GM19397 (cell line): ENCODE results near the gene CLGN.
"Not testable (repeated sequence)": the region's sequence is repeated elsewhere in the genome, so short reads cannot be mapped to it uniquely, and the experiment has no call there.

Experiments used
- ATAC-seq: cut with Tn5 transposase; IDR thresholded peaks from one replicate; pipeline ENCODE4 v1.9.1; 2021; ENCODE audit warnings: mild to moderate bottlenecking, moderate library complexity; ENCODE audit not compliant: unreplicated experiment

Gene CLGN

DNA sequence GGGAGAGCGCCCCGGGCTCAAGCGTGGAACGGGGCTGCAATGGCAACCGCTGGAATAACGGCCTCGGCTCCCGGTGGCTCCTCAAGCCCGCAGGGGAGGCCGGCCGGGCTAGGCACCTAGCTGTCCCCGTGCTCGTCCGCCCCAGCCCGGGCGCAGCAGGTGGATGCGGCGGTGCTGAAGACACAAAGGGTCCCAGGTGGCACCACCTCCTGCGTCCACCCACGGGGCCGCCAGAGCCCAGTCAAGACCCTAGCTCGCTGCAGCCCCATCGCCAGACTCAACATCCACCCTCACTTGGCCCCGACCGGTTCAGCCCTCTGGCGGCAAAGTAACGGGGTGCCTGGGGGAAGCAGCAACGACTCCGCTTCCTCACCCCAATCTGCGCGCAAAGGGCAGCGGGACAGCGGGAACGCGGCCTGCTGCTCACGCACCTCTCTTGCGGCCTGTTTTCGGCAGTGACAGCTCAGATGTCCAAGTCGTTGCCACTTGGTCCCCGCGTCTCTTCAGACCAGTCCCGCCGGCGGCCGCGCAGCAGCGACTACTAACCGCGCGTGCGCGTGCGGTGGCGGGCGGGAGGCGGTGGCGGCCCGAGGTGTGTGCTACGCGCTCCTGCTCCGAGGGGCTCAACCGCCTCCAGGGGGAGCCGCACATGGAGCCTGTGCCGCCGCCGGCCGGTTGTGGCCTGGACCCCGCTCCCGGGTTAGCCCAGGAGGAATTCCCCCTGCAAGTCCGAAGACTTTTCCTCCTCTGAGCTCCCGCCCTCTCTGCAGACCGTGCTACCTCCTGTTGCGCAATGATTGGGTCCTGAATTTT is at the start of gene CLGN:
CLGN (minus strand) TSS at position 543 of the 813 bp plus-strand sequence. CDS start 14,570 bp downstream, outside the sequence.
- peak; percentile 92 for ATAC-seq

DNA sequence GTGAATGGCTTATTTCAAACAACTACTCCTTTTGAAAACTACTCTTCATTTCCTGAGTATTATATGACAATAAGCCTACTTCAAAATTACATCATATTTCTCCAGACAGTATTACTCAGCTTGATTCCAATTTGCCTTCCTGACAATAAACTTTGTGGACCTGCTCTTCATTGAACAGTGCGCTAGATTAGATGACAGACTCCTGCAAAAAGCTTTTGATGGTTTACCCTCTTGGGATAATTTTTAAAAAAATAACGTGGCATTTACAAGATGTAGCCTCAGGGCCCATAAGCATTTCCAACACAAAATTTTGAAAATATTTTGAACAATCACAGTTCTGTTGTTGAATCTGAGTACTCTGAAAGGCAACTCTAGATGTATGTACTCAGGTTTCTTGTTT is 44.7 kb upstream of the CLGN start:
- no peak for ATAC-seq

DNA sequence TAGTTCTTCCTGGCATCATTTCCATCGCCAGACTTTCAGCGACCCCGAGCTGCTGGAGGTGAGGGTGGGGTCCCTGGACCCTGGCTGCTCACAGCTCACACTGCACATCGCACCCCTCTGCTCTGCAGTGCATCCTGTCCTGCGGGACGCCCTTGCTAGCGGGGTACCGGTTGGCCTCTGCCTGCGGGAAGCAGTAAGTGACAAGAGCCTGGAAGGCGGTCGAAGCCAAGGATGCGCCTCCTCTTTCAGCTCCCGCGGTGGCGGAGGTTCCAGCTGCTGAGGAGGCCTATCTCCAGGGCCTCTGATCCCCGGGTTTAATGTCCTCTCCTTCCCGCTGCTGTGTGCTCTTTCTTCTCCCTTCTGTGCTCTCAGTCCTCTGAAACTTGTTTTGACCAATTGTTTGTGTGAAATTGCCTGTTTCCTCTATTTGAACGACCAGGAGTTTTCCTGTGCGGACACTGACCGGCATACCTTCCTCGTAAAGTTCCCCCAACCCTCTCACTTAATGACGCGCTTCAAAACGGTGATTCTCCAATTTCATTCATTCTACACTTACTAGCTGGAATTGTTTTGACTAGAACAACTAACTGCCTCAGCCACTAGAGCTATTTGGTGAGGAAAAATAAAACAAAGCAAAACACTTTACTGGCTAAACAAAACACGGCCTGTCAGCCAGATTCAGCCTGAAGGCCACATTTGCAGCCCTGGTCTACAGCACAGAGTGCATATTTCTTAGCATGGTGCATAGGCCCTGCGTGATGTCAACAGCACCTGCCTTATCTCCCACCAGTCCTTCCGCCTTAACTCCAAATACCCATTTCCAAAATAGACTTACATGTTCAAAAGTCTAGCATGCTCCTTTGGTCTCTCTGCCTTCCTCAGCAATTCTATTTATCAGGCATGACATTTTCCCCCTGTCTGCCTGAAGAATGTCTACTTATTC is 42.6 kb upstream of the CLGN start:
- ATAC-seq, result no peak

DNA sequence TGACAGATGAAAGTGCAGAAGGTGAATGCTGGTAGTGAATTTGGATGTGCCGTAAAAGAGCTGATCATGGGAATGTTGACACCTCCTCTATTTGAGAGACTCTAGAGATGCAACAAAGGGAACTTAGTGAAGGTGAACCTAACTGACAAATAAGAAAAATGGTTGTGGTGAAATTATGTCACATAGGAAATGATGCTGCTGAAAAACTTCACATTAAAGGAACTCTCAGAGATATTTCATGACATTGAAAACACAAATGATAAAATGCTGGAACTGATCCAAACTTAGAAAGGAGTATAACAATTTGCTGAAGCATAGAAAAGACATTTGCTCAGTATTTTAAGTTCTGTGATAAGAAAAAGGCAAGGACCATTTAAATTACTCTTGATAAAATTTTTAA is 38.7 kb upstream of the CLGN start:
- no peak for ATAC-seq

- no peak for ATAC-seq
These were observed 36.2 kb upstream of the CLGN start for GRCh38 chr4:140463614-140464013.

DNA sequence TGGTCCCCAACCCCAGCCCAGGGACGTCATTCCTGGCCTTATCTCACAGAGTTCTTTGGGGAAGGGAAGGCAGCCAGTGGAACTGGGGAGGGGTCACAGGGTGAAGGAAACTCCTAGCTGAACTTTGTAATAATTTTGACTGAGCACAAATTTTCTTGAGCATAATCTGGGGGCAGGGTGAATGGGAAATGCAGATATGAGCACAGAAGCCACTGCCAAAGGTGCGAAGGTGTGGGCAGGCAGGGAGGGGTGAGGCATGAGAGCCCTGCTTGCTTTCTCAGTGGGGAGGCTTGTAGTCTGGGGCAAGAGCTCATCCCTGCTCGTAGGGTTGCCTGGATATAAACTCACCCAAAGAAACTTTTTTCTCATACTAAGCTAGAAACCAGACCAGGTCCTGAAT is 35.7 kb upstream of the CLGN start:
- no peak for ATAC-seq

DNA sequence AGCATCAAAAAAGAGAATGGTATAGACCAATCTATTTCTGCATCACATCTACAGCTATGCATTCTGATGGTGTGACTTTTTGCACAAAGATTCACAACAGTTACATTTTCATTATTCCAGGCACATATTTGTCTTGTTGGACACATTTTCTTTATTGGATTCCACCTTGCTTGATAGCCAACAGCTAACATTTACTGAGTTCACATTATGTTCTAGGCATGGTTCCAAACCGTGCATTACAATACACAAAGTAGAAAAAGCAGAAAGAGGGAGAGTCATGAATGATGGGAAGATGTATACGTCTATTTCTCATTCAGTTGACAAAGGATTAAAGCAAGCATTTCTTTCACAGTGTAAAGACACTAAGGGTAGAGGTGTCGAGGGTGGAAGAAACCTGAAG is 22.9 kb upstream of the CLGN start:
- no peak for ATAC-seq

DNA sequence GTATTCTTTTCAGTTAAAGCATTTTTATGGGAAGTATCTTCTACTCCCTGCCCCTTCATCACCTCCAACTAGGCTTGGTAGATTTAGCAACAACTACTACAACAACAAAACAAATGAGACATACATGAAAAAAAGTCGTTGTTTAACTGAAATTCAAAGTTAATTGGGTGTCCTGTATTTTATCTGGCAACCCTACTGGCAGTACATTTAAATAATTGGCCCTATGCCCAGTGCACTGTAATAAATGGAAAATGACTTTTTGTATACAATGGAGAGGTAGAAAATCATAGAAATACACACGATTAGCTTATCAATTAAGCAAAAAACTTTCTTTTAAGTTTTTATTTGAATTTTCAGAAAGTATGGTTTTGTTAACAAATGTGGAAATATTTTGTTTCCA is 21.4 kb upstream of the CLGN start:
- ATAC-seq, result no peak

- ATAC-seq, result no peak
These were observed 20.7 kb upstream of the CLGN start for GRCh38 chr4:140448162-140448561.

- ATAC-seq, result not testable (repeated sequence)
These were observed 16.9 kb upstream of the CLGN start for GRCh38 chr4:140444347-140444746.

GRCh38 chr4:140439644-140440142 is 12.2 kb upstream of the CLGN start:
- ATAC-seq, result no peak

GRCh38 chr4:140427919-140428471 is 547 bp upstream of the CLGN start:
- no peak for ATAC-seq

DNA sequence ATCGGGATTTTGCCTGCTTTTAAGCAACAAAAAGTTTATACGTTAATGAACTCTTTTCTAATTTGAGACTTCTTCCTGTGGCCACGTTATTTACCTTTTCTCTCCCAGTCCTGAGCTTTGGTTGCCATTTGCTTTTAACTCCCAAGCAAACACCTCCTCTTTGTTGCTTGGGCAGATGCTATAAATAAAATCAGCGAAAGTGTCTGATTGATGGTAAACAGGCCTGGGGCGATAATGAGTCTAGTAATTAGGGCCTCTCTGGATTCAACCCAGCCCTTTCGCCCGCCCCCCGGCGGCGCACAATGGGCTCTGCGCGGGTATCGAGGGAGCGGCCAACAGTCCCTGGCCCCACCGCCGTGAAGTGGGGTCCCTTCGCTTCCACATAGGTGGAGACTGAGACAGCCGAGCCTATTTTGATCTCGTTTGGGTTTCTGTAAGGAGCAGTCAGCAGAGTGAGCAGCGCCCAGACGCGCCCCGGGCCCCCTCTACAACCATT is 790 bp downstream of the CLGN start:
- peak; percentile 13 for ATAC-seq

- no peak for ATAC-seq
These were observed 4.3 kb downstream of the CLGN start for GRCh38 chr4:140423106-140423505.

DNA sequence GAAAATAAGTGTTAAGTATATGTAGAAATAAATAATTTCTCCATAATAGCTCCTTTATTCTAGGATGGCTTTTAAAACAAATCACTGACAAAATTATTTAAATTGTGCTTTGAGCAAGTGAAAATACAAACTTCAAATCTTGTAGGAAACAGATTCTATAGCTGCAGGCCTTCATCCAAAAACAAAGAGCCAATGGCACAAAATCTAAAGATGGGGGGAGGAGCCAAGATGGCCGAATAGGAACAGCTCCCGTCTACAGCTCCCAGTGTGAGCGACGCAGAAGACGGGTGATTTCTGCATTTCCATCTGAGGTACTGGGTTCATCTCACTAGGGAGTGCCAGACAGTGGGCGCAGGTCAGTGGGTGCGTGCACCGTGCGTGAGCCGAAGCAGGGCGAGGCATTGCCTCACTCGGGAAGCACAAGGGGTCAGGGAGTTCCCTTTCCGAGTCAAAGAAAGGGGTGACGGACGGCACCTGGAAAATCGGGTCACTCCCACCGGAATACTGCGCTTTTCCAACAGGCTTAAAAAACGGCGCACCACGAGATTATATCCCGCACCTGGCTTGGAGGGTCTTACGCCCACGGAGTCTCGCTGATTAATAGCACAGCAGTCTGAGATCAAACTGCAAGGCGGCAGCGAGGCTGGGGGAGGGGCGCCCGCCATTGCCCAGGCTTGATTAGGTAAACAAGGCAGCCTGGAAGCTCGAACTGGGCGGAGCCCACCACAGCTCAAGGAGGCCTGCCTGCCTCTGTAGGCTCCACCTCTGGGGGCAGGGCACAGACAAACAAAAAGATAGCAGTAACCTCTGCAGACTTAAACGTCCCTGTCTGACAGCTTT is 14.1 kb downstream of the CLGN start:
- ATAC-seq, result not testable (repeated sequence)

- ATAC-seq, result no peak
These were observed 18.5 kb downstream of the CLGN start for GRCh38 chr4:140408974-140409373.

GRCh38 chr4:140406292-140406691 is 21.2 kb downstream of the CLGN start:
- ATAC-seq, result no peak

DNA sequence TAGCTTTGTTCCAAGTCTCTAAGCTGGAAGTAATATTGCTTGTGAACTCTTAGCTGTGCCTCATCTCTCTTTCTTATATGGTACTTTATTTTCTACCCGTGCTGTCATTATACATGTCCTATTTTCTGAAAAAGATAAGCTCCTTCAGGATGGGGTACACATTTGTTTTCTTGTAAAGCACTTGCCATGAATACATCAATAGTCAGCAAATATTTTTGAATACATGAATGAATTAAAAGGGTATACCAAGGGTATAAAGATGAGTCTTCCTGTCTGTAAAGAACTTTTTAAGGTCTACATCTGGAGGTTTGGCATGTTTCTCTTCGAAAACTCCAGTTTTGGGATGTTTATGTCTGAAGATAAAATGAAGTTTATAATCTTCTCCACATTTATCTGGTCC is 27.3 kb downstream of the CLGN start:
- ATAC-seq, result no peak

DNA sequence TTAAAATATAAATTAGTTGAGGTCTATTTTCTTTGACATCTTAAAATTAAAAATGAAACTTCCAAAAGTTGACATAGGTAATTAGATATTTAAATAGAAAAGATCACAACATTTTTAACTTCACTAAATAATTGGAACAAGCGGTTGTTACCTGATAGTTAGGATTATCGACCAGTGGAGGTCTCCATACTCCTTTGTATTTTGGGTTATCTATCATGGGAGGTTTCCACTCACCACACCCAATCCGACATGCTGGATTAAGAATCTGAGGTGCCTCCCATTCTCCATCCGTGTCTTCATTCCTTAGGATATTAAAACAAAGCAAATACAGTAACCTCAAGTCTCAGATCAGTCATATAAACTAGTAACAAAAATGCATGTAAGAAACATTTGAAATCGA is 31.8 kb downstream of the CLGN start:
- ATAC-seq, result no peak

GRCh38 chr4:140388015-140388414 is 39.4 kb downstream of the CLGN start:
- no peak for ATAC-seq
